Adipocyte (in vitro differentiated cells): ENCODE data around the gene PNLIPRP3.
"Not testable (repeated sequence)": the region's sequence is repeated elsewhere in the genome, so short reads cannot be mapped to it uniquely, and the experiment has no call there.

ENCODE experiments used
- DNase-seq: peaks from one replicate; pipeline ENCODE4 v3.0.0-alpha.2; 2015; ENCODE audit warnings: low read depth
- H3K27me3 ChIP-seq: replicated peaks from 2 replicates; pipeline ENCODE4 v1.7.0; 2013; ENCODE audit warnings: mild to moderate bottlenecking, low read length, moderate library complexity; ENCODE audit not compliant: control insufficient read depth, insufficient read depth
- H3K36me3 ChIP-seq: 2 replicates; pipeline ENCODE4 v1.7.0; 2013; ENCODE audit warnings: low read length, mild to moderate bottlenecking, moderate library complexity; ENCODE audit not compliant: control insufficient read depth, insufficient read depth, severe bottlenecking
- H3K4me1 ChIP-seq: 2 replicates; pipeline ENCODE4 v1.7.0; 2013; ENCODE audit warnings: mild to moderate bottlenecking, low read length, moderate library complexity; ENCODE audit not compliant: control insufficient read depth, insufficient read depth
- H3K4me3 ChIP-seq: 2 replicates; pipeline ENCODE4 v1.7.0; 2013; ENCODE audit warnings: mild to moderate bottlenecking, low read length, moderate library complexity
- H3K9ac ChIP-seq: 2 replicates; pipeline ENCODE4 v1.7.0; 2013; ENCODE audit warnings: mild to moderate bottlenecking, low read length, moderate library complexity
- H3K9me3 ChIP-seq: 2 replicates; pipeline ENCODE4 v1.7.0; 2013; ENCODE audit warnings: mild to moderate bottlenecking, low read length, moderate library complexity; ENCODE audit not compliant: control insufficient read depth

Gene PNLIPRP3

GRCh38 chr10:116427671-116428070 lies at the start of gene PNLIPRP3:
TSS of gene PNLIPRP3 (plus strand) at chr10:116427847. CDS start at chr10:116428013, 166 bp downstream.
- Histone ChIP-seq H3K36me3 (no peaks in the 10 kb centered on the region), H3K9ac (no peak within 1 kb of the TSS), H3K9me3 (no peaks in the 10 kb centered on the region), H3K27me3 (no peaks in the 10 kb centered on the region), H3K4me3 (no peak within 1 kb of the TSS), H3K4me1 (peaks cover 26% of the 10 kb centered on the region)
- no peak for DNase-seq

GRCh38 chr10:116382290-116382689 lies 45.4 kb upstream of the PNLIPRP3 start:
- Histone ChIP-seq H3K9ac (no peak overlapping the region), H3K36me3 (no peaks in the 10 kb centered on the region), H3K4me1 (no peaks in the 10 kb centered on the region), H3K9me3 (no peaks in the 10 kb centered on the region), H3K4me3 (no peak overlapping the region), H3K27me3 (no peaks in the 10 kb centered on the region)
- no peak for DNase-seq

GRCh38 chr10:116385311-116385710 lies 42.3 kb upstream of the PNLIPRP3 start:
- Histone ChIP-seq H3K4me1 (no peaks in the 10 kb centered on the region), H3K9me3 (no peaks in the 10 kb centered on the region)

GRCh38 chr10:116385994-116386809 lies 41.4 kb upstream of the PNLIPRP3 start:
- Histone ChIP-seq H3K4me3 (no peak overlapping the region), H3K36me3 (no peaks in the 10 kb centered on the region), H3K27me3 (no peaks in the 10 kb centered on the region), H3K9ac (no peak overlapping the region), H3K4me1 (no peaks in the 10 kb centered on the region), H3K9me3 (no peaks in the 10 kb centered on the region)
- DNase-seq, result peak; percentile 78

More at GRCh38 chr10:116385311-116385710, 42.3 kb upstream of the PNLIPRP3 start:
- H3K9ac ChIP-seq, result no peak overlapping the region
- no peak overlapping the region for H3K4me3 ChIP-seq
- no peak for DNase-seq
- H3K27me3 ChIP-seq, result no peaks in the 10 kb centered on the region
- no peaks in the 10 kb centered on the region for H3K36me3 ChIP-seq

GRCh38 chr10:116393246-116393831 lies 34.3 kb upstream of the PNLIPRP3 start:
- not testable (repeated sequence) for H3K27me3 ChIP-seq, H3K4me3 ChIP-seq, DNase-seq, H3K36me3 ChIP-seq, H3K4me1 ChIP-seq, H3K9ac ChIP-seq, H3K9me3 ChIP-seq

- Histone ChIP-seq H3K9ac (no peak overlapping the region), H3K36me3 (no peaks in the 10 kb centered on the region), H3K9me3 (no peaks in the 10 kb centered on the region), H3K4me1 (peaks cover 5% of the 10 kb centered on the region), H3K27me3 (no peaks in the 10 kb centered on the region), H3K4me3 (peak overlapping the region; percentile 16)
- no peak for DNase-seq
Measured at GRCh38 chr10:116395223-116395985, 32.2 kb upstream of the PNLIPRP3 start.

GRCh38 chr10:116398224-116398623 lies 29.4 kb upstream of the PNLIPRP3 start:
- Histone ChIP-seq H3K4me3 (no peak overlapping the region), H3K36me3 (no peaks in the 10 kb centered on the region), H3K4me1 (peaks cover 10% of the 10 kb centered on the region), H3K27me3 (no peaks in the 10 kb centered on the region), H3K9me3 (no peaks in the 10 kb centered on the region), H3K9ac (no peak overlapping the region)
- no peak for DNase-seq

GRCh38 chr10:116402858-116403257 lies 24.8 kb upstream of the PNLIPRP3 start:
- Histone ChIP-seq H3K36me3 (no peaks in the 10 kb centered on the region), H3K27me3 (no peaks in the 10 kb centered on the region), H3K4me3 (no peak overlapping the region), H3K9ac (no peak overlapping the region), H3K9me3 (no peaks in the 10 kb centered on the region), H3K4me1 (peaks cover 6% of the 10 kb centered on the region)
- DNase-seq, result no peak

- Histone ChIP-seq H3K27me3 (no peaks in the 10 kb centered on the region), H3K36me3 (no peaks in the 10 kb centered on the region), H3K9ac (no peak overlapping the region), H3K4me1 (peaks cover 6% of the 10 kb centered on the region), H3K9me3 (no peaks in the 10 kb centered on the region), H3K4me3 (no peak overlapping the region)
- no peak for DNase-seq
Measured at GRCh38 chr10:116403740-116404250, 23.9 kb upstream of the PNLIPRP3 start.

GRCh38 chr10:116408719-116409118 lies 18.9 kb upstream of the PNLIPRP3 start:
- H3K9me3 ChIP-seq, result no peaks in the 10 kb centered on the region

GRCh38 chr10:116410351-116410750 lies 17.3 kb upstream of the PNLIPRP3 start:
- H3K36me3 ChIP-seq, result no peaks in the 10 kb centered on the region
- H3K4me3 ChIP-seq, result no peak overlapping the region
- no peaks in the 10 kb centered on the region for H3K4me1 ChIP-seq
- no peaks in the 10 kb centered on the region for H3K27me3 ChIP-seq
- H3K9me3 ChIP-seq, result no peaks in the 10 kb centered on the region
- DNase-seq, result no peak
- no peak overlapping the region for H3K9ac ChIP-seq

More at GRCh38 chr10:116408719-116409118, 18.9 kb upstream of the PNLIPRP3 start:
- Histone ChIP-seq H3K4me1 (no peaks in the 10 kb centered on the region), H3K9ac (no peak overlapping the region), H3K27me3 (no peaks in the 10 kb centered on the region), H3K36me3 (no peaks in the 10 kb centered on the region), H3K4me3 (no peak overlapping the region)
- DNase-seq, result no peak
